ENCODE data around the gene GOT1.

The GOT1 gene

DNA sequence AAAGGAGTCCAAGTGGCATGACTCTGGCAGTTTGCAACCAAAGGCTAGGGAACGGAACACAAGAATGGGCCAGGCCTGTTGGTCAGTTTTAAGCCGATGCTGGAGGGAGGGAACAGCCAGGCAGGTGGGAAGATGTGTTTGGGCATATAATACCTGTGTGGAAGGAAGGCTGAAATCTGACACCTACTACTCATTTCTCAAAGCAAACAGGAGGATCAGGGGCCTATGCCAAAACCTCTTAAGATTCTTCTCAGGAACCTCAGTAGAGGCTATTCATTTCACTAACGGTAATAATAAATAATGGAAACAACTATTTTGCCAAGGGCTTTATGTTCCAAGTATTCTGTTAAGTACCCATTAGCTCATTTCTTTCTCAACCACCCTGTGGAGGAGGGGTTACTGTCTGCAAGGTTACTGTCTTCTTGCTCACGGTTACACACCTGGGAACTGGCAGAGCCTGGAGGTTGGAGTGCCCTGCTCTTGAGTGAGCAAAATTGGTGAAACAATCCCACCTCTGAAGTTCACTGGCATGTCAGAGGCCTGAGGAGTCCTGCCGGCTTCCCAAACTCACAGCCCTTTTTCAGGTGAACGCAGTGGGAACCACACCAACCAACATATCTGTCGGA, 35.5 kb downstream of the GOT1 start:
- no peak for DNase-seq

- DNase-seq: no peak
Observed at GRCh38 chr10:99394256-99394655, 36.2 kb downstream of the GOT1 start.

DNA sequence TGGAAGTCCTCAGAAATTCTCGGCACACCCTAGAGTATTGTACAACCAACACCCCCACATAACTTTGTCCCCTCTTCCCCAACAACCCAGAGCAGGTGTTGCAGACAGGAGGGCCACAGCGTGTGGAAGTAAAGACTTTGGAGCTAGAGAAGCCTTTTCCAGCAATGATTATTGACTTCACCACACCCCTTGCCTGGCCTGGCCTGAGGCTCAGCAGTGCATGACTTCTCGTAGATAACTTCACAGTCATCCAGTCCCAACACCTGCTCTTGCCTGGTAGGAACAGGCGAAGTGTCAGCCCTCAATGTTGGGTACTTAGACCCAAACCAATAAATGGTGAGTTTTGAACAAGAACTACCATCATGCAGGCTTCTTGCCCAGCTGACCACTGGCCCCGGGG, 36.7 kb downstream of the GOT1 start:
- no peak for DNase-seq

DNA sequence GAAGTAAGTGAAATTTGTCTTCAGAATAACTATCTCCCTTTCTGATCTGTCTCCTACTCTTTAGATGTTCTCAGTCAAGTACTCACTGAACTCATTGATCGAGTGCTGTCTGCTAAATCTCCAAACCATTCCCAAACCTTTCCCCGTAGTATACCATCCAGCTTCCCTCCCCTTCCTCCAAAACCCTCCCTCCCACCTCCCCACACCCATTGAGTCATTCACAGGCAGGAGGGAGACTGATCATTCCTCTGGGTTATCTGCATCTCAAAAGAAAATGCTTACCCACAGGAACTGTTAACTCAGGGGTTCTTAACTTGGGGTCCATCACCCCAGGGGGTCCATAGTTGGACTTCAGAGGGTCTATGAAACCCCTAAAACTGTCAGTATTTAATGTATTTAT, 37.4 kb downstream of the GOT1 start:
- DNase-seq: no peak

DNA sequence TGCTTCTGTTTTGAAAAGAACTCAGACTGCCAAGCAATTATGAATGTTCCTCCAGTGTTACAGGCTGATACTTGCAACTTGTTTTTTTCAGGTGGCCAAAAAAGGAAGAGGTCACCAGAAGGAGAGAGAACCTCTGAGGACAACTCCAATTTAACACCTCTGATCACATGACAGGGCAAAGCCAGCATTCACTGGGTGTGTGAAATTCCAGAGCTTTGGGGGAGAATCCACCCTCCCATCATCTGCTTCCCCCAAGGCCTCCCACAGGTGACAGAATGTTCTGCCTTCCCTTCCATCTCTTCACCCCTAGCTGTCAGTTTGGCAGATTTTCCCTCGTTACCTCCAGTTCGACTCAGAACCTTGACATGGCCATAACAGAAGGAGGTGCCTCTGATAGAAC, 39.1 kb downstream of the GOT1 start:
- DNase-seq: no peak

- no peak for DNase-seq
Observed at GRCh38 chr10:99389729-99390480, 40.5 kb downstream of the GOT1 start.

DNA sequence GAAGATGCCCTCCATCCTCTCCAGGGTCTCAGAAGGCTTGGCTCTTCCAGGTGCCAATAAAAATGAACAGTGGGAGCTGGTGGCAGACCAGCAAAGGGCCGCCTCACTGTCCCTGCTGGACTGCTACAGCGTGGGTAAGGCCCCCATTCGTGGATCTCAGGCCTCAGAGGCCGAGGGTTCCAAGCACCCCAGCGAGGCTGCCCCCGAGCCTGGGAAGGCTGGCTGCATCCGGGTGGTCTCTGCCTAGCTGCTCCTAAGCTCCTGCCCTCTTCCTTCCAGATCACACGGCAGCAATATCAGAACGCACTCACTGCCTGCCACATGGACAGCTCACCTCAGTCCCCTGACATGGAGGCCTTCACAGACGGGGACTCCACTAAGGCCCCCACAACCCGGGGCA, 42.9 kb downstream of the GOT1 start:
- no peak for DNase-seq

DNA sequence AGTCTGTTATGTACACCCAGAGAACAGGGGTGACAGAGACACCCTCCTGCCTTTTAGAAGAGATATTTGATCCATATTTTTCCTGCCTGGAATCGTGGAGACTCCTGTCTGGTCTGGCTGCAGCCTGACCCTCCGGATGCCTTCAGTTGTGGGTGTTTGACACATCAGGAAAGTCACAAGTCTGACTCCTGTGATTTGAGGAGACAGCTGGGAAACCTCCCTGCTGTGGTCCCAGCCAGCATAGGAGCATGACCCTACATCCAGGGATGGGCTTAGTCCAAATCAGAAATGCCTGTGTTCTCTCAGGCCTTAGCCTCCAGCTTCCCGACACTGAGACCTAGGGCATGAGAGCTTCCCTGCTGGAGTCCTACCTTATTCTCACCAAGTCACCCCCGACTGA, 43.4 kb downstream of the GOT1 start:
- no peak for DNase-seq

- no peak for DNase-seq
Observed at GRCh38 chr10:99382176-99382575, 48.2 kb downstream of the GOT1 start.

DNA sequence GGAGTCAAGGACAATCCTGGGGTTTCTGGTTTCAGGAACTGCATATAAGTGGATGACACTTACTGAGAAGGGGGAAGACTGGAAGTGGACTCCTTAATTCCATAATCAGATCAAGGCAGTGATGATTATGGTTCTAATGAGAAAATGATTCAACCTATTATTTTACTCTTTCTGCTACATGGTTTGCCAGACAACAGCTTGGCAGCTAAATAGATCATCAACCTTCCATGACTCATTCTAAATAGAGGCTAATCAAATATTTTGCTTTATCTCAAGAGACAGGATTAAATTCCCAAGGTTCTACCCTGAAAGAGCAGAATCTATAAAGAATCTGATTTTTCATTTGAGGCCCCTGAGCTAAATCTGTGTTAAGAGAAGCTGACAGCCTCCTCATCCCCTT, 55.0 kb downstream of the GOT1 start:
- no peak for DNase-seq

GRCh38 chr10:99374972-99375371, 55.5 kb downstream of the GOT1 start:
- DNase-seq: no peak

- peak; percentile 61 for DNase-seq
Observed at GRCh38 chr10:99374526-99374925, 55.9 kb downstream of the GOT1 start.

- peak; percentile 70 for DNase-seq
Observed at GRCh38 chr10:99372546-99373271, 57.7 kb downstream of the GOT1 start.

DNA sequence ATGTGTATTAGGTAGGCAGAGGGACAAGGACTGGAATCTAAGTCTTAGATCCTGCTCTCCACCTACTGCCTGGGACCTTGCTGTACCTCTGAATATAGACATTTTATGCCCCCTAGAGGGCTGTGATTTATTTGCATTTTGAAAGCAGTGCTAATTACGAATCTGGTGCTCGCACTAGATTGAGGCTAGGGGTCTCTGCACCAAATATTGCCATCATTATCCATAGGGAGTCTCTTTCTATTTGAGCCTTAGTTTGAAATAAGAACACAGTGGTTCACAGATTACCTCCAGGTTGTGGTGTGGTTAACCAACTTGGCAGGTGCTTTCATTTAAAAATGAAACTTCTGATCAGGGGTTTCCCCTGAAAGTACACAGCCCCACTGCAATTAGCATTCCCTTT, 59.4 kb downstream of the GOT1 start:
- DNase-seq: no peak

GRCh38 chr10:99369551-99369950, 60.9 kb downstream of the GOT1 start:
- DNase-seq: no peak

GRCh38 chr10:99369126-99369525, 61.3 kb downstream of the GOT1 start:
- no peak for DNase-seq

- peak; percentile 61 for DNase-seq
Observed at GRCh38 chr10:99368646-99369045, 61.8 kb downstream of the GOT1 start.

GRCh38 chr10:99366666-99367065, 63.8 kb downstream of the GOT1 start:
- DNase-seq: no peak

- DNase-seq: no peak
Observed at GRCh38 chr10:99365736-99366135, 64.7 kb downstream of the GOT1 start.

- no peak for DNase-seq
Observed at GRCh38 chr10:99365311-99365710, 65.1 kb downstream of the GOT1 start.

- DNase-seq: peak; percentile 67
Observed at GRCh38 chr10:99364125-99364524, 66.3 kb downstream of the GOT1 start.

DNA sequence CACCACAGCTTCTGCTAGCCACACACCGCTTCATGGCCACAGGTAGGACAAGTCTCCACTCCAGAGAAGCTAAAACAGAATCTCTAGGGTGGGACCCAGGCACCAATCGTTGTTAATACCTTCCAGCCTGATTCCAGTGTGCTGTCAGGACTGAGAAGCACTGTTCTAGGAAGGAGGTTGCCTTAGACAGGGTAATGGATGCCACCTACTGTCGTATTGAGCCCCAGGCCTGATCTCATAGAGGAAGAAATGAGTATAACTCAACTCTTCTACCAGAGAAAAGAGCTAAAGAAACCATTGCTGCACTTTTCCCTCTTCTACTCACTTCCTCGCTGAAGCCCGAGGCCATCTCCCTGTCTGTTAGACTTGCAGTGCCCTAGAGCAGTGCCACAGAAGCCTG, 69.5 kb downstream of the GOT1 start:
- DNase-seq: no peak

- no peak for DNase-seq
Observed at GRCh38 chr10:99358101-99358500, 72.3 kb downstream of the GOT1 start.

- no peak for DNase-seq
Observed at GRCh38 chr10:99357691-99358090, 72.7 kb downstream of the GOT1 start.
